GM21529 (cell line): ENCODE results near the gene DHX29.
"Not testable (repeated sequence)": the region's sequence is repeated elsewhere in the genome, so short reads cannot be mapped to it uniquely, and the experiment has no call there.

Experiments
- ATAC-seq: cut with Tn5 transposase; IDR thresholded peaks from one replicate; pipeline ENCODE4 v1.9.1; 2021; ENCODE audit not compliant: unreplicated experiment

Gene DHX29

GRCh38 chr5:55307383-55308253 is at the start of gene DHX29, which contains the start of gene MTREX:
DHX29 (minus strand) TSS chr5:55307694; CDS start chr5:55307573, 121 bp downstream.
MTREX (plus strand) TSS chr5:55307989; CDS start chr5:55308014, 25 bp downstream.
- peak; percentile 91 for ATAC-seq

- no peak for ATAC-seq
Observed at GRCh38 chr5:55356896-55357295, 49.4 kb upstream of the DHX29 start.

- no peak for ATAC-seq
Observed at GRCh38 chr5:55350754-55351153, 43.3 kb upstream of the DHX29 start.

- ATAC-seq = no peak
Observed at GRCh38 chr5:55347786-55348185, 40.3 kb upstream of the DHX29 start.

GRCh38 chr5:55345327-55345726 is 37.8 kb upstream of the DHX29 start:
- ATAC-seq = no peak

GRCh38 chr5:55344392-55344992 is 37.0 kb upstream of the DHX29 start:
- no peak for ATAC-seq

- no peak for ATAC-seq
Observed at GRCh38 chr5:55343609-55344008, 36.1 kb upstream of the DHX29 start.

DNA sequence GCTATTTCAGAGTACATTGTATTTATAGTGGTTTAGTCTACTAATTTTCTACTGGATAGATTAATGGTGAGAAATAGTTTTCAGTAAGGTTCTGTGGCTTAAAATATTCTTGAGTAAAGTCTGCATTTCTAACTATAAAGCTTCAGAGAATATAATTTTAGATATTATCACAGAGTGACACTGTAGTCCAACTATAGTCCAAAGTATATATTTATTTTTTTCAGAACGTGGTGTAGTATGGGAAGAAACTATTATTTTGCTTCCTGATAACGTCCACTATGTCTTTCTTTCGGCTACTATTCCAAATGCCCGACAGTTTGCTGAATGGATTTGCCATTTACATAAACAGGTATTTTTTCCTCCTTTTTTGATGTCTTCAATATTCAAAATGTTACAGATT is 35.6 kb upstream of the DHX29 start:
- ATAC-seq = no peak

DNA sequence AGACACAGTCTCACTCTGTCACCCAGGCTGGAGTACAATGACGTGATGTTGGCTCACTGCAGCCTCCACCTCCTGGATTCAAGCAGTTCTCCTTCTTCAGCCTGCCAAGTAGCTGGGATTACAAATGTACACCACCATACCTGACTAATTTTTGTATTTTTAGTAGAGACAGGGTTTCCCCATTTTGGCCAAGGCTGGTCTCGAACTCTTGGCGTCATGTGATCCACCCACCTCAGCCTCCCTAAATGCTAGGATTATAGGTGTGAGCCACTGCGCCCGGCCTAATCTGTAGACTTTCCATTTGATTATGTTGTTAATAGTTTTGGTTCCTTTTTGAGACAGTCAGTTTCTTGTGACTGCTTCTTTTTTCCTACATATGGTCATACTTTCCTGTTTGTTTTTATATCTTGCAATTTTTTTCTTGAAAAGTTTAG is 31.3 kb upstream of the DHX29 start:
- peak; percentile 84 for ATAC-seq

DNA sequence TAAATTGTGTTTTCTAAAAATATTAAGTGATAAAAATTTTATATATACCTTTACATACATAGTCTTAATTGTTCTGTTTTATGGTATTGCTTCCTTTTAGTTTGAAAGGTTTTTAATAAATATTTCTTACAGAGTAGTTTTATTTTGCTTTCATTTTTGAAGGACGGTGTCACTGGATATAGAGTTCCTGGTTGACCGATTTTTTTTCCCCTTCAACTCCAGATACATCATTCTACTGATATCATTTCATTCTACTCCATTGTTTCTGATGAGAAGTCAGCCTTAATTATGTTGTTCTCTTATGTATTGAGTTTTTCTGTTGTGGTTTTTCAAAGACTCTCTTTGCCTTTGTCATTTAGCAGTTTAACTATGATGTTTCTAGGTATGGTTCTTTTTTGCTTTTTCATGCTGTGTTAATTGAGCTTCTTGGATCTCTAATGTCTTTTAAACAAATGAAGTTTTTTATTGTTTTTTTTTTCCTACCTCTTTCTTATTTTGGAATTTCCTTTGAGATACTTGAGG is 30.7 kb upstream of the DHX29 start:
- no peak for ATAC-seq

- no peak for ATAC-seq
Observed at GRCh38 chr5:55333811-55334210, 26.3 kb upstream of the DHX29 start.

DNA sequence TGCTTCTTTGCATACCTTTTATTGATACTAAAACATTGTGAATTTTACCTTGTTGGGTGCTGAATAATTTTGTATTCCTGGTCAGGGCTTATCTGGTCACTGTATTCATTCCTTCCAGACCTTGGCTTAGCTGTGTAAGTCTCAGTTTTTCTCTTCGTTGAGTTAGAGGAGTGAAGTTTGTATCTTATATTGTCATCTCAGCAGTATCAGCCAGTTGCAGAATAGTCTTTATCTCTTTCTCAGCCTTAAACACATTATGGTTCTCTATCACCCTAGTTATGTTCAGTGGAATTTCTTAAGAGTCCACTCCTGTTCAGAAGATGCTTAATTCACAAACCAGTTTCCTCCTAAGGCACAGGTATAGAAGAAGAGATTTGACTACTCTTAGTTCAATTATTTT is 25.5 kb upstream of the DHX29 start:
- ATAC-seq = no peak

DNA sequence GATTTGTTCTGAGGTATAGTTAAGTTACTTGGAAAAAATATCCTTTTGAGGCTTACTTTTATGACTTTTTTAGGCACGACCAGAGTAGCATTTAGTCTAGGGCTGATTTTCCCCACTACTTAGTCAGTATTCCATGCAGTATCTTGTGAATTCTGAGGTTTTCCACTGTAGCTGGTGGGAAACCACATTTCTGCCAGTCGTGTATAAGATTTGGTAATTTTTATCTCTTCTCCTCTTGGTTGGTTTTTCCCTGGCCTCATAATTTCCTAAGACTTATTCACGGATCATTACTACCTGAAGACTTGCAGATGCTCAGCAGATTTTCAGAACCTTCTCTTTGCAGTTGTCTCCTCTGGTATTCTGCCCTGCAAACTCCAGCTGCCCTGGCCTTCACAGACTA is 23.8 kb upstream of the DHX29 start:
- no peak for ATAC-seq

- ATAC-seq = no peak
Observed at GRCh38 chr5:55327281-55327680, 19.8 kb upstream of the DHX29 start.

GRCh38 chr5:55325621-55326020 is 18.1 kb upstream of the DHX29 start:
- ATAC-seq = no peak

DNA sequence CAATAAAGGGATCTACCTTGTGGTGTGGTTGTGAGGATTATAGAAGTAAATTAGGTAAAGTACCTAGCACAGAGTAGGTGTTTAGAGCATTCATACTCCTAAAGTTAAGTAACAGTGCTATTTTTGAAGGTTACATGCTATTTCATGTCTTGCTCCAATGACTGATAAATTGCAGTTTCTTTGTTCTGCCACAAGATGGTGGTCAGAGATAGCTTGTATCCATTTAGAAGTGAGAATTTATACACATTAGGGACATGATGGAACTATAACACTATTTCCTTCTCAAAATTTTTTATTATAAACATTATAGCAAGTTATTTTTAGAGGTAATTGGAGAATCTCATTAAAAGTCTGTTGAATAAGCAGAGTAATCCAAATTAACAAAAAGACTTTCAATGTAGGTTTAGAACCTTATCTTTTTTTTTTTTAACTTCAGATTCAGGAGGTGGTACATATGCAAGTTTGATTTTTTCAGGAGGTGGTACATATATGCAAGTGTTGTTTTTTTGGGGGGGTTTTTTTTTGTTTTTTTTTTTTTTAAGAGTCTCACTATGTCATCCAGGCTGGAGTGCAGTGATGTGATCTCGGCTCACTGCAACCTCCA is 17.4 kb upstream of the DHX29 start:
- peak; percentile 57 for ATAC-seq

GRCh38 chr5:55324006-55324405 is 16.5 kb upstream of the DHX29 start:
- no peak for ATAC-seq

- ATAC-seq = no peak
Observed at GRCh38 chr5:55320571-55320970, 13.1 kb upstream of the DHX29 start.

GRCh38 chr5:55319491-55319890 is 12.0 kb upstream of the DHX29 start:
- ATAC-seq = no peak

DNA sequence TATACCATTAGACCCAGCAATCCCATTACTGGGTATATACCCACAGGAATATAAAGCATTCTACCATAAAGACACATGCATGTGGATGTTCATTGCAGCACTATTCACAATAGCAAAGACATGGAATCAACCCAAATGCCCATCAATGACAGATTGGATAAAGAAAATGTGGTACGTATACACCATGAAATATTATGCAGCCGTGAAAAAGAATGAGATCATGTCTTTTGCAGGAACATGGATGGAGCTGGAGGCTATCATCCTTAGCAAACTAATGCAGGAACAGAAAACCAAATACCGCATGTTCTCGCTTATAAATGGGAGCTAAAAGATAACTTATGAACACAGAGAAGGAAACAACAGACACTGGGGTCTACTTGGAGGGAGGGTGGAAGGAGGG is 10.7 kb upstream of the DHX29 start:
- not testable (repeated sequence) for ATAC-seq

- ATAC-seq = no peak
Observed at GRCh38 chr5:55316837-55317236, 9.3 kb upstream of the DHX29 start.

GRCh38 chr5:55316289-55316688 is 8.8 kb upstream of the DHX29 start:
- no peak for ATAC-seq
